Uterus (tissue), 4 donors: ENCODE measurements around the gene OTX2. TPM values are rescaled to one million over a fixed set of nuclear protein-coding genes. Genes with fewer than 3 reads are reported as not detected.

ENCODE experiments used
- DNase-seq, 2 donors: peaks; one replicate each; pipeline ENCODE4 v3.0.0-alpha.2; 2019 to 2020
- H3K27ac ChIP-seq, 2 donors: fragments of 200-600 bp; sonication (generic); 1 replicate in 1 of 2; 2 replicates in 1 of 2; pipeline ENCODE4 v1.5.1; 2016 to 2018
- H3K27me3 ChIP-seq, 2 donors: fragments of 200-600 bp; sonication (generic); one replicate each; pipeline ENCODE4 v1.5.1; 2018 to 2019; ENCODE audit warnings: control low read depth in 1 of 2
- H3K36me3 ChIP-seq, 2 donors: fragments of 200-600 bp; sonication (generic); one replicate each; pipeline ENCODE4 v1.5.1; 2019; ENCODE audit warnings: control low read depth in 1 of 2
- H3K4me1 ChIP-seq, 2 donors: fragments of 200-600 bp; sonication (generic); one replicate each; pipeline ENCODE4 v1.5.1; 2018 to 2019; ENCODE audit warnings: control low read depth in 1 of 2
- H3K4me3 ChIP-seq, 2 donors: fragments of 200-600 bp; sonication (generic); 1 replicate in 1 of 2; 2 replicates in 1 of 2; pipeline ENCODE4 v1.5.1; 2018 to 2019; ENCODE audit warnings: mild to moderate bottlenecking in 1 of 2
- H3K9me3 ChIP-seq, 2 donors: fragments of 200-600 bp; sonication (generic); one replicate each; pipeline ENCODE4 v1.5.1; 2019; ENCODE audit warnings: control low read depth in 1 of 2
- POLR2A ChIP-seq, 2 donors: fragments of 450-650 bp; IDR thresholded peaks; one replicate each; pipeline ENCODE4 v1.6.1; 2016; ENCODE audit warnings: antibody characterized with exemption in 2 of 2, mild to moderate bottlenecking in 1 of 2, moderate library complexity in 1 of 2
- intact Hi-C: fragments of 100-400 bp; cut with DNase I; formaldehyde crosslinking; loops from one replicate; pipeline ENCODE4 v1.15.1; 2023; ENCODE audit warnings: low total_unique reads
- total RNA-seq, 4 donors: library from RNA; depleted of rRNA in 3 of 4; stranded (reverse); fragments of >200 nt in 3 of 4; gene quantifications; one replicate each; pipeline versions ENCODE4 v1.1.0 to v1.2.4, GENCODE V29; 2014 to 2023
- TF ChIP-seq, protein P1 (sequence below), 4 experiments: fragments of 200-600 bp in 2 of 4; fragments of 450-650 bp in 2 of 4; sonication (generic) in 2 of 4; IDR thresholded peaks; one replicate each; pipeline ENCODE4 v1.5.1; 2016 to 2019; ENCODE audit warnings: antibody characterized with exemption in 4 of 4, mild to moderate bottlenecking in 2 of 4, moderate library complexity in 1 of 4
- donor health status: DM: yes; HTN: yes; CAD: no.

Gene OTX2
- total RNA-seq, 4 donors from 2014 or later, result not detected

DNA sequence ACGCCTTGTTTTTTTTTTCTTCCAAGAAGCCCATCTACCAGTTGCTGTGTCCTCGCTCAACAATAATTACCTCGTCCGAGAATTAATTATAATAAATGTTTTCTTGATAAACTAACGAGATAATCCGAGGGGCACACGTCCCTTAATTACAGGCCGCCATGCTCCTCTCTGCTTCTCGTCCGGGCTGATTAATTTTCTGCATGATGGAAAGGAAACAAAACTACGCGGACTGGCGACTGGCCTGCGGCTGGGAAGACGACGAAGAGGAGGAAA, 2.2 kb downstream of the OTX2 start:
- H3K4me1 ChIP-seq, result peaks cover 0 to 9% of the 10 kb centered on the region in 2 donors
- intact Hi-C loops, result no loop called here
- no peak for TF ChIP-seq POLR2A (IDR thresholded peaks at IDR 0.05)
- TF ChIP-seq, protein P1, sequence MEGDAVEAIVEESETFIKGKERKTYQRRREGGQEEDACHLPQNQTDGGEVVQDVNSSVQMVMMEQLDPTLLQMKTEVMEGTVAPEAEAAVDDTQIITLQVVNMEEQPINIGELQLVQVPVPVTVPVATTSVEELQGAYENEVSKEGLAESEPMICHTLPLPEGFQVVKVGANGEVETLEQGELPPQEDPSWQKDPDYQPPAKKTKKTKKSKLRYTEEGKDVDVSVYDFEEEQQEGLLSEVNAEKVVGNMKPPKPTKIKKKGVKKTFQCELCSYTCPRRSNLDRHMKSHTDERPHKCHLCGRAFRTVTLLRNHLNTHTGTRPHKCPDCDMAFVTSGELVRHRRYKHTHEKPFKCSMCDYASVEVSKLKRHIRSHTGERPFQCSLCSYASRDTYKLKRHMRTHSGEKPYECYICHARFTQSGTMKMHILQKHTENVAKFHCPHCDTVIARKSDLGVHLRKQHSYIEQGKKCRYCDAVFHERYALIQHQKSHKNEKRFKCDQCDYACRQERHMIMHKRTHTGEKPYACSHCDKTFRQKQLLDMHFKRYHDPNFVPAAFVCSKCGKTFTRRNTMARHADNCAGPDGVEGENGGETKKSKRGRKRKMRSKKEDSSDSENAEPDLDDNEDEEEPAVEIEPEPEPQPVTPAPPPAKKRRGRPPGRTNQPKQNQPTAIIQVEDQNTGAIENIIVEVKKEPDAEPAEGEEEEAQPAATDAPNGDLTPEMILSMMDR (IDR thresholded peaks at IDR 0.05), result no peak
- no peaks in the 10 kb centered on the region for H3K9me3 ChIP-seq
- H3K36me3 ChIP-seq, result no peaks in the 10 kb centered on the region
- H3K27me3 ChIP-seq, result peaks cover 9 to 85% of the 10 kb centered on the region in 2 donors
- H3K4me3 ChIP-seq, result no peak overlapping the region
- no peak overlapping the region for H3K27ac ChIP-seq
- no peak for DNase-seq

GRCh38 chr14:56807386-56808109, 2.7 kb downstream of the OTX2 start:
- peaks cover 9 to 85% of the 10 kb centered on the region in 2 donors for H3K27me3 ChIP-seq
- no peak for DNase-seq
- H3K27ac ChIP-seq, result no peak overlapping the region
- H3K9me3 ChIP-seq, result no peaks in the 10 kb centered on the region
- H3K36me3 ChIP-seq, result no peaks in the 10 kb centered on the region
- H3K4me1 ChIP-seq, result peaks cover 0 to 9% of the 10 kb centered on the region in 2 donors
- H3K4me3 ChIP-seq, result no peak overlapping the region
- TF ChIP-seq POLR2A (IDR thresholded peaks at IDR 0.05), result no peak
- TF ChIP-seq, protein P1 (IDR thresholded peaks at IDR 0.05), result no peak
- intact Hi-C loops, result no loop called here

GRCh38 chr14:56806760-56807159, 3.5 kb downstream of the OTX2 start:
- H3K27ac ChIP-seq, result no peak overlapping the region
- H3K36me3 ChIP-seq, result no peaks in the 10 kb centered on the region
- no peak for DNase-seq
- H3K4me3 ChIP-seq, result no peak overlapping the region
- intact Hi-C loops, result no loop called here
- H3K27me3 ChIP-seq, result peaks cover 9 to 85% of the 10 kb centered on the region in 2 donors
- H3K9me3 ChIP-seq, result no peaks in the 10 kb centered on the region
- H3K4me1 ChIP-seq, result peaks cover 0 to 9% of the 10 kb centered on the region in 2 donors
- TF ChIP-seq POLR2A (IDR thresholded peaks at IDR 0.05), result no peak
- TF ChIP-seq, protein P1 (IDR thresholded peaks at IDR 0.05), result no peak

GRCh38 chr14:56805992-56806727, 4.1 kb downstream of the OTX2 start:
- Histone ChIP-seq H3K4me3 (no peak overlapping the region), H3K4me1 (peaks cover 0 to 9% of the 10 kb centered on the region in 2 donors), H3K27me3 (peaks cover 9 to 85% of the 10 kb centered on the region in 2 donors), H3K27ac (no peak overlapping the region), H3K36me3 (no peaks in the 10 kb centered on the region), H3K9me3 (no peaks in the 10 kb centered on the region)
- no peak for TF ChIP-seq POLR2A (IDR thresholded peaks at IDR 0.05)
- TF ChIP-seq, protein P1 (IDR thresholded peaks at IDR 0.05), result no peak
- intact Hi-C loops, result no loop called here
- no peak for DNase-seq
